Activated naive CD8-positive, alpha-beta T cell (primary cell): ENCODE results near the gene ANLN.

Experiments used
- H3K27ac Mint-ChIP-seq: one replicate; pipeline ENCODE4 v1.8.0; 2021; ENCODE audit warnings: mixed read lengths
- H3K27me3 Mint-ChIP-seq: one replicate; pipeline ENCODE4 v1.8.0; 2021; ENCODE audit warnings: mixed read lengths
- H3K36me3 Mint-ChIP-seq: one replicate; pipeline ENCODE4 v1.8.0; 2021; ENCODE audit warnings: mixed read lengths
- H3K4me1 Mint-ChIP-seq: one replicate; pipeline ENCODE4 v1.8.0; 2021; ENCODE audit warnings: low read depth, mixed read lengths
- H3K4me3 Mint-ChIP-seq: one replicate; pipeline ENCODE4 v1.8.0; 2021; ENCODE audit warnings: mild to moderate bottlenecking, mixed read lengths
- H3K9me3 Mint-ChIP-seq: one replicate; pipeline ENCODE4 v1.8.0; 2021; ENCODE audit warnings: low read depth, mixed read lengths

The ANLN gene

GRCh38 chr7:36391436-36392198 lies 2.0 kb downstream of the ANLN start:
- Mint-ChIP-seq H3K9me3 (no peaks in the 10 kb centered on the region), H3K27ac (no peak overlapping the region), H3K27me3 (peaks cover 5% of the 10 kb centered on the region), H3K4me1 (peaks cover 24% of the 10 kb centered on the region), H3K4me3 (peak overlapping the region; percentile 87), H3K36me3 (no peaks in the 10 kb centered on the region)

- Mint-ChIP-seq H3K9me3 (no peaks in the 10 kb centered on the region), H3K36me3 (no peaks in the 10 kb centered on the region), H3K27me3 (peaks cover 5% of the 10 kb centered on the region), H3K4me1 (peaks cover 23% of the 10 kb centered on the region), H3K27ac (no peak overlapping the region), H3K4me3 (no peak overlapping the region)
Observed at GRCh38 chr7:36393826-36394225, 4.2 kb downstream of the ANLN start.

- Mint-ChIP-seq H3K9me3 (no peaks in the 10 kb centered on the region), H3K36me3 (no peaks in the 10 kb centered on the region), H3K4me1 (peaks cover 21% of the 10 kb centered on the region), H3K4me3 (no peak overlapping the region), H3K27me3 (peaks cover 5% of the 10 kb centered on the region), H3K27ac (no peak overlapping the region)
Observed at GRCh38 chr7:36395171-36395894, 5.7 kb downstream of the ANLN start.

GRCh38 chr7:36396150-36396549 lies 6.5 kb downstream of the ANLN start:
- Mint-ChIP-seq H3K4me1 (peaks cover 13% of the 10 kb centered on the region), H3K4me3 (no peak overlapping the region), H3K27ac (no peak overlapping the region), H3K9me3 (no peaks in the 10 kb centered on the region), H3K36me3 (no peaks in the 10 kb centered on the region), H3K27me3 (peaks cover 5% of the 10 kb centered on the region)

- H3K9me3 Mint-ChIP-seq, result no peaks in the 10 kb centered on the region
Observed at GRCh38 chr7:36400036-36400435, 10.4 kb downstream of the ANLN start.

GRCh38 chr7:36400606-36401005 lies 10.9 kb downstream of the ANLN start:
- Mint-ChIP-seq H3K4me1 (peaks cover 3% of the 10 kb centered on the region), H3K4me3 (no peak overlapping the region), H3K9me3 (no peaks in the 10 kb centered on the region), H3K36me3 (no peaks in the 10 kb centered on the region), H3K27ac (no peak overlapping the region), H3K27me3 (no peaks in the 10 kb centered on the region)

More at GRCh38 chr7:36400036-36400435, 10.4 kb downstream of the ANLN start:
- Mint-ChIP-seq H3K36me3 (no peaks in the 10 kb centered on the region), H3K4me3 (no peak overlapping the region), H3K27ac (no peak overlapping the region), H3K27me3 (no peaks in the 10 kb centered on the region), H3K4me1 (peaks cover 2% of the 10 kb centered on the region)

GRCh38 chr7:36403452-36403851 lies 13.8 kb downstream of the ANLN start:
- H3K4me1 Mint-ChIP-seq, result peaks cover 1% of the 10 kb centered on the region
- no peaks in the 10 kb centered on the region for H3K36me3 Mint-ChIP-seq
- no peaks in the 10 kb centered on the region for H3K27me3 Mint-ChIP-seq
- no peak overlapping the region for H3K4me3 Mint-ChIP-seq
- no peak overlapping the region for H3K27ac Mint-ChIP-seq
- no peaks in the 10 kb centered on the region for H3K9me3 Mint-ChIP-seq

- Mint-ChIP-seq H3K4me3 (no peak overlapping the region), H3K9me3 (no peaks in the 10 kb centered on the region), H3K27me3 (no peaks in the 10 kb centered on the region), H3K27ac (no peak overlapping the region), H3K36me3 (no peaks in the 10 kb centered on the region), H3K4me1 (peaks cover 1% of the 10 kb centered on the region)
Observed at GRCh38 chr7:36404639-36405408, 15.2 kb downstream of the ANLN start.

GRCh38 chr7:36405409-36405803 lies 15.7 kb downstream of the ANLN start:
- Mint-ChIP-seq H3K4me3 (no peak overlapping the region), H3K36me3 (no peaks in the 10 kb centered on the region), H3K27me3 (no peaks in the 10 kb centered on the region), H3K4me1 (peaks cover 1% of the 10 kb centered on the region), H3K27ac (no peak overlapping the region), H3K9me3 (no peaks in the 10 kb centered on the region)

GRCh38 chr7:36406156-36406555 lies 16.5 kb downstream of the ANLN start:
- no peaks in the 10 kb centered on the region for H3K27me3 Mint-ChIP-seq
- no peak overlapping the region for H3K27ac Mint-ChIP-seq
- no peaks in the 10 kb centered on the region for H3K9me3 Mint-ChIP-seq

GRCh38 chr7:36407636-36408550 lies 18.2 kb downstream of the ANLN start:
- no peaks in the 10 kb centered on the region for H3K36me3 Mint-ChIP-seq
- no peaks in the 10 kb centered on the region for H3K9me3 Mint-ChIP-seq
- H3K27me3 Mint-ChIP-seq, result no peaks in the 10 kb centered on the region
- H3K4me3 Mint-ChIP-seq, result no peak overlapping the region
- no peak overlapping the region for H3K27ac Mint-ChIP-seq
- peaks cover 1% of the 10 kb centered on the region for H3K4me1 Mint-ChIP-seq

More at GRCh38 chr7:36406156-36406555, 16.5 kb downstream of the ANLN start:
- Mint-ChIP-seq H3K4me1 (peaks cover 1% of the 10 kb centered on the region), H3K36me3 (no peaks in the 10 kb centered on the region), H3K4me3 (no peak overlapping the region)

- Mint-ChIP-seq H3K27me3 (no peaks in the 10 kb centered on the region), H3K4me1 (peaks cover 1% of the 10 kb centered on the region), H3K4me3 (no peak overlapping the region), H3K36me3 (no peaks in the 10 kb centered on the region), H3K27ac (no peak overlapping the region), H3K9me3 (no peaks in the 10 kb centered on the region)
Observed at GRCh38 chr7:36408589-36408988, 18.9 kb downstream of the ANLN start.

- no peak overlapping the region for H3K4me3 Mint-ChIP-seq
- no peak overlapping the region for H3K27ac Mint-ChIP-seq
- no peaks in the 10 kb centered on the region for H3K27me3 Mint-ChIP-seq
- H3K4me1 Mint-ChIP-seq, result peaks cover 1% of the 10 kb centered on the region
- H3K9me3 Mint-ChIP-seq, result no peaks in the 10 kb centered on the region
- no peaks in the 10 kb centered on the region for H3K36me3 Mint-ChIP-seq
Observed at GRCh38 chr7:36409180-36409579, 19.5 kb downstream of the ANLN start.

- Mint-ChIP-seq H3K4me1 (no peaks in the 10 kb centered on the region), H3K4me3 (no peak overlapping the region)
Observed at GRCh38 chr7:36415144-36415543, 25.5 kb downstream of the ANLN start.

More at GRCh38 chr7:36415144-36415543, 25.5 kb downstream of the ANLN start:
- H3K9me3 Mint-ChIP-seq, result no peaks in the 10 kb centered on the region
- H3K27ac Mint-ChIP-seq, result no peak overlapping the region
- H3K36me3 Mint-ChIP-seq, result no peaks in the 10 kb centered on the region
- no peaks in the 10 kb centered on the region for H3K27me3 Mint-ChIP-seq
